Choroid plexus epithelial cell (primary cell): ENCODE results near the gene COL13A1.

Experiments
- DNase-seq: peaks from one replicate; pipeline ENCODE4 v3.0.0-alpha.2; 2010; ENCODE audit warnings: low read depth
- H3K4me3 ChIP-seq: 2 replicates; pipeline ENCODE4 v1.5.1; 2011; ENCODE audit warnings: low read depth, mild to moderate bottlenecking, control low read depth, low read length, moderate library complexity
- CTCF ChIP-seq: conservative IDR thresholded peaks from 2 replicates; pipeline ENCODE4 v1.5.1; 2011; ENCODE audit warnings: low read depth, mild to moderate bottlenecking, control low read depth, inconsistent platforms, low read length, moderate library complexity

Gene COL13A1

GRCh38 chr10:69908124-69908523, 106.4 kb downstream of the COL13A1 start:
- DNase-seq: no peak
- H3K4me3 ChIP-seq: no peak overlapping the region
- no peak for TF ChIP-seq CTCF

GRCh38 chr10:69910561-69910960, 108.9 kb downstream of the COL13A1 start:
- no peak overlapping the region for H3K4me3 ChIP-seq
- no peak for TF ChIP-seq CTCF
- no peak for DNase-seq

- no peak for DNase-seq
- no peak for TF ChIP-seq CTCF
- H3K4me3 ChIP-seq: no peak overlapping the region
These were observed 110.2 kb downstream of the COL13A1 start for GRCh38 chr10:69911613-69912528.

GRCh38 chr10:69912589-69912988, 110.9 kb downstream of the COL13A1 start:
- DNase-seq: no peak
- no peak overlapping the region for H3K4me3 ChIP-seq
- no peak for TF ChIP-seq CTCF

GRCh38 chr10:69913606-69914382, 112.1 kb downstream of the COL13A1 start:
- TF ChIP-seq CTCF: no peak
- H3K4me3 ChIP-seq: no peak overlapping the region
- DNase-seq: no peak

GRCh38 chr10:69914398-69915214, 112.9 kb downstream of the COL13A1 start:
- peak; percentile 96 for TF ChIP-seq CTCF
- DNase-seq: peak; percentile 80
- H3K4me3 ChIP-seq: no peak overlapping the region
